Heart left ventricle (tissue), 16 donors: ENCODE data around the gene SH3RF3. TPM values are rescaled to one million over a fixed set of nuclear protein-coding genes. Genes with fewer than 3 reads are reported as not detected.
A peak's percentile ranks its signal among the peaks of the same experiment; 100 is the strongest.

Experiments
- ATAC-seq, 4 donors: fragments of 200-7000 bp; cut with Tn5 transposase; one replicate each; pipeline ENCODE4 v1.9.1; 2020 to 2022; ENCODE audit warnings: moderate library complexity in 4 of 4, mild to moderate bottlenecking in 3 of 4, moderate number of reproducible peaks in 1 of 4
- DNase-seq, 5 donors: peaks; one replicate each; pipeline ENCODE4 v3.0.0-alpha.2; 2020
- H3K27ac ChIP-seq, 12 donors: fragments of 200-600 bp; sonication (generic) in 4 of 12; one replicate each; pipeline versions ENCODE4 v1.5.0 to v1.8.0; 2016 to 2022; ENCODE audit warnings: mild to moderate bottlenecking in 2 of 12
- H3K27me3 ChIP-seq, 9 donors: fragments of 200-600 bp; sonication (generic) in 2 of 9; one replicate each; pipeline versions ENCODE4 v1.5.1 to v1.8.0; 2016 to 2022; ENCODE audit warnings: mild to moderate bottlenecking in 3 of 9
- H3K36me3 ChIP-seq, 9 donors: fragments of 200-600 bp; sonication (generic) in 2 of 9; one replicate each; pipeline versions ENCODE4 v1.5.0 to v1.8.0; 2018 to 2022; ENCODE audit warnings: mild to moderate bottlenecking in 2 of 9
- H3K4me1 ChIP-seq, 12 donors: fragments of 200-600 bp; sonication (generic) in 4 of 12; one replicate each; pipeline versions ENCODE4 v1.5.0 to v1.8.0; 2016 to 2022; ENCODE audit warnings: mild to moderate bottlenecking in 3 of 12
- H3K4me3 ChIP-seq, 12 donors: fragments of 200-600 bp; sonication (generic) in 4 of 12; one replicate each; pipeline versions ENCODE4 v1.5.0 to v1.8.0; 2017 to 2022; ENCODE audit warnings: mild to moderate bottlenecking in 9 of 12, moderate library complexity in 4 of 12
- H3K9me3 ChIP-seq, 12 donors: fragments of 200-600 bp; sonication (generic) in 4 of 12; one replicate each; pipeline versions ENCODE4 v1.5.0 to v1.8.0; 2016 to 2022; ENCODE audit warnings: mild to moderate bottlenecking in 1 of 12
- POLR2A ChIP-seq, 2 donors: fragments of 450-650 bp; IDR thresholded peaks; one replicate each; pipeline ENCODE4 v1.6.1; 2017; ENCODE audit warnings: antibody characterized with exemption in 2 of 2, mild to moderate bottlenecking in 2 of 2, moderate library complexity in 2 of 2
- WGBS, 4 donors: extraction: QIAGEN DNeasy Blood & Tissue Kit in 2 of 4; methylation state at CpG; one replicate each; pipeline versions ENCODE4 v1.1.5 to v1.1.7; 2013 to 2018; 5-methylcytosine and 5-hydroxymethylcytosine counted together
- intact Hi-C, 10 donors: fragments of 100-400 bp; cut with DNase I; formaldehyde crosslinking; loops; one replicate each; pipeline versions ENCODE4 v1.11.1 to v1.14.2; 2022
- polyA plus RNA-seq, 2 donors: library from polyadenylated mRNA; stranded (reverse); fragments of 200-250 nt; gene quantifications; one replicate each; pipeline ENCODE4 v1.2.3, GENCODE V29; 2013
- total RNA-seq, 9 donors: library from RNA; depleted of rRNA in 2 of 9; stranded (reverse); fragments of >200 nt in 2 of 9; fragmentation: NEBNext Ultra II Directional in 3 of 9; extraction: Animal tissue kit (Norgen Biotek cat#: 25700) in 3 of 9; gene quantifications; one replicate each; pipeline versions ENCODE4 v1.1.0 to v1.2.4, GENCODE V29; 2016 to 2023
- TF ChIP-seq, protein P1 (sequence below), 12 donors: fragments of 200-600 bp; sonication (generic) in 4 of 12; IDR thresholded peaks; one replicate each; pipeline versions ENCODE4 v1.5.0 to v1.8.0; 2018 to 2022; ENCODE audit warnings: antibody characterized with exemption in 12 of 12, mild to moderate bottlenecking in 5 of 12
- donor health status: ischemic (EF 13 %, LVEDD 7.1; RV severe dilation, severe dysfunction).
- donor health status: healthy with polysubstance abuse.
- donor health status: DM: no; HTN: yes; CAD: no.
- donor health status: DM: no; HTN: no; CAD: no.
- donor health status: ischemic (EF 25% LVEDD 6.9; RV normal size, moderate dysfunction).
- donor health status: ischemic (EF 25% LVEDD 5.7; RV mildly dilated, moderate dysfunction).
- donor health status: healthy.
- donor health status: DM: yes; HTN: yes; CAD: no.
- donor health status: ischemic (EF 35%, LVEDD 5.7; RV mildly dilated, moderate dysfunction).
- donor health status: nonischemic (EF 11% LVEDD 7.7; RV severe dilation, severe dysfunction).
- donor health status: DM: yes; HTN: yes; CAD: no.
- donor health status: PGD.
- donor health status: ischemic (EF 29% LVEDD 5.4; RV normal size, mild dysfunction).
- donor health status: nonischemic (EF 23%, LVEDD 6.1; RV moderate dilation, normal function).

The SH3RF3 gene
- total and polyA plus RNA-seq, 11 donors, result 5.2 to 15.7 (median 7.9) TPM

DNA sequence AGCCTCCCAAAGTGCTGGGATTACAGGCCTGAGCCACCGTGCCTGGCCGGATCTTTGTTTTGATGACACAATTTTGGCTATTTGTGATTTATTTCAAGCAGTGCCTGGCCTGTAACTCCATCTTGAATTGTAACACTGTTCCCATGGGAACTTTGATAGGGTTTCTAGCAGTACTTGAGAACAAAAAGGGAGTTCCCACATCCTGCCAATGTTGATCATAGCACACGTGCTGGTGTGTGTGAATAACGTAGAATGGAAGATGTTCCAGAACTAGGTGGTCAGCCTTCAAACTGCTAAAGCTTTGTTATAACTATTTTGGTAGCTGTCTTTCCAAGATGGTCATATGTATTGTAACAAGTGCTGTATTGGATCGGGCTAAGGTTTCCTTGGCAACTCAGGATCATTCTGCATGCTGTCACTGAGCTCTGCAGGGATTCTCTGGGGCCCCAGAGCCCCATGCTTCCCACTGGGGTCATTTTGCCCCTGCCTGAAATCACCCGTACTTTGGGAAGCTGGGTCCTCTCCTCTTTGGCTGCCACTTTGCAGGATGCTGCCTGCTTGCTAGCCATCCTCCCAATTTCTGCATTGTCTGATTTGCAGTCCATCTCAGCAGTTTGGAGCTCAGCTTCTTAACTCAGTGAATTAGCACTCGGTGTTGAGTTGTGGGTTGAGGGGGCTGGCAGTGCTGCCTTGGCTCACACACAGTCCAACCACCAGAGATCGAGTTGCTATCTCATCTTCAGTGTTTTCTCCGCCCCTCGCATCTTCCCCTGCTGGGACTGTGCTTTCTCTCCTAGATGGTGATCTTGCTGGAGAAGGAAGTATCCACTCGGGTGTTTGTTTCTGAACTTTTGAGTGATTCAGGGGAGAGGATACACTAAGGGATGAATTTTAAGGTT, 26.8 kb downstream of the SH3RF3 start:
- 48 to 59% (median 52%) methylated on average over 11 of the region's 11 CpGs for WGBS, 4 donors

DNA sequence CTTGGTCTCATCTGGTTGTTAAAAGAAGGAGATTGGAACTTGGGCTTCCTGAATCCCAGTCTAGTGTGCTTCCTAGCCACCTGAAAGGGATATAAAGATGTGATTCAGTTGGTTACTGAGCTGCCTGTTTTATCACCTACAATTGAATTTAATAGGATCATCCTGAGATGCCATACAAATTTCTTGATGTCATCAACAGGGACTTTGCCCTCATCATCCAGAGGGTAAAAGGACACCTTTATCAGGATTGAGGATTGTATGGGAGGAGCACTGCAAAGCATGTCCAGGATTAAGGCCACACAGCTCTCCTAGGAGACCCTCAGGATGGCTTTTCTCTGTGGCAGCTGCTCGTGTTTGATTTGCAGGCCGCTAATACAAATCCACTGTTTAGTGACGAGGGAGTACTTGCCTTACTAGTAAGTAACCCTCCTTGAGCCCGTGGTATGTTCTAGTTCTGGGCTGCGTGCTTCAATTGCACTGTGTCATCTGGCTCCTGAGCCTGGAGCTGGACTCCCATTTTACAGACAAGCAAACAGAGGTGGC, 28.6 kb downstream of the SH3RF3 start:
- 92 to 97% (median 94%) methylated on average over 4 to 5 of the region's 5 CpGs for WGBS, 4 donors

More for the DNA sequence above, 26.8 kb downstream of the SH3RF3 start:
- Histone ChIP-seq H3K27me3 (no peaks in the 10 kb centered on the region), H3K27ac (no peak overlapping the region), H3K4me3 (no peak overlapping the region), H3K36me3 (no peaks in the 10 kb centered on the region), H3K9me3 (no peaks in the 10 kb centered on the region), H3K4me1 (peaks cover 0 to 14% (median 10%) of the 10 kb centered on the region in 12 donors)
- intact Hi-C loops, result no loop called here
- no peak for TF ChIP-seq POLR2A (IDR thresholded peaks at IDR 0.05)
- TF ChIP-seq, protein P1, sequence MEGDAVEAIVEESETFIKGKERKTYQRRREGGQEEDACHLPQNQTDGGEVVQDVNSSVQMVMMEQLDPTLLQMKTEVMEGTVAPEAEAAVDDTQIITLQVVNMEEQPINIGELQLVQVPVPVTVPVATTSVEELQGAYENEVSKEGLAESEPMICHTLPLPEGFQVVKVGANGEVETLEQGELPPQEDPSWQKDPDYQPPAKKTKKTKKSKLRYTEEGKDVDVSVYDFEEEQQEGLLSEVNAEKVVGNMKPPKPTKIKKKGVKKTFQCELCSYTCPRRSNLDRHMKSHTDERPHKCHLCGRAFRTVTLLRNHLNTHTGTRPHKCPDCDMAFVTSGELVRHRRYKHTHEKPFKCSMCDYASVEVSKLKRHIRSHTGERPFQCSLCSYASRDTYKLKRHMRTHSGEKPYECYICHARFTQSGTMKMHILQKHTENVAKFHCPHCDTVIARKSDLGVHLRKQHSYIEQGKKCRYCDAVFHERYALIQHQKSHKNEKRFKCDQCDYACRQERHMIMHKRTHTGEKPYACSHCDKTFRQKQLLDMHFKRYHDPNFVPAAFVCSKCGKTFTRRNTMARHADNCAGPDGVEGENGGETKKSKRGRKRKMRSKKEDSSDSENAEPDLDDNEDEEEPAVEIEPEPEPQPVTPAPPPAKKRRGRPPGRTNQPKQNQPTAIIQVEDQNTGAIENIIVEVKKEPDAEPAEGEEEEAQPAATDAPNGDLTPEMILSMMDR (IDR thresholded peaks at IDR 0.05), result no peak
- peak; percentile 62 to 84 (median 68) for ATAC-seq
- no peak for DNase-seq

DNA sequence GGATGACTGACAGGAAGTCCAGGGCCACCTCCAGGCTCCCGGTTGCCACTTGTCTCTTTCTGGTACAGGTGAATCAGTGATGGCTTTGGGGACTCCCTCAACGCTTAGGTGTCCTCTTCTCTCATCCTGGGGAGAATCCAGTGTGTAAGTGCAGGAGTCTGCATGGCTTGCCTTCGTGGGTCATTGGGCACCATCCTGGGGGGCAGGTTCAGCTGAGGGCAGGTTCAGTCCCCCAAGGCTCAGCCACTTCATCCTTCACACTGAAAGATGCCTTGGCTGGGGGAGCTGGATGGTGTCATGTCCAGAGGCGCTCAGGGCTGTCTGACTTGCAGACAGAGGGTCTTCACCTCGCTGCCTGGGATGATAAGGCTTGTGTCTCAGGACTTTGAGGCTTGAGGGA, 29.2 kb downstream of the SH3RF3 start:
- no peak overlapping the region for H3K4me3 ChIP-seq
- H3K36me3 ChIP-seq, result no peaks in the 10 kb centered on the region
- H3K27ac ChIP-seq, result no peak overlapping the region
- no peak for DNase-seq
- 82 to 100% (median 95%) methylated on average over 2 to 5 of the region's 5 CpGs for WGBS, 4 donors
- intact Hi-C loops, result no loop called here
- H3K27me3 ChIP-seq, result no peaks in the 10 kb centered on the region
- TF ChIP-seq, protein P1 (IDR thresholded peaks at IDR 0.05), result no peak
- TF ChIP-seq POLR2A (IDR thresholded peaks at IDR 0.05), result no peak
- peaks cover 0 to 5% (median 0%) of the 10 kb centered on the region in 12 donors for H3K9me3 ChIP-seq
- ATAC-seq, result no peak
- peaks cover 0 to 28% (median 10%) of the 10 kb centered on the region in 12 donors for H3K4me1 ChIP-seq

More for the DNA sequence above, 28.6 kb downstream of the SH3RF3 start:
- DNase-seq (no peak), ATAC-seq (no peak)
- Histone ChIP-seq H3K36me3 (no peaks in the 10 kb centered on the region), H3K27me3 (no peaks in the 10 kb centered on the region), H3K4me3 (no peak overlapping the region), H3K27ac (no peak overlapping the region), H3K4me1 (peaks cover 0 to 22% (median 9%) of the 10 kb centered on the region in 12 donors), H3K9me3 (peaks cover 0 to 5% (median 0%) of the 10 kb centered on the region in 12 donors)
- TF ChIP-seq, protein P1 (IDR thresholded peaks at IDR 0.05), result no peak
- no peak for TF ChIP-seq POLR2A (IDR thresholded peaks at IDR 0.05)
- intact Hi-C loops, result no loop called here

DNA sequence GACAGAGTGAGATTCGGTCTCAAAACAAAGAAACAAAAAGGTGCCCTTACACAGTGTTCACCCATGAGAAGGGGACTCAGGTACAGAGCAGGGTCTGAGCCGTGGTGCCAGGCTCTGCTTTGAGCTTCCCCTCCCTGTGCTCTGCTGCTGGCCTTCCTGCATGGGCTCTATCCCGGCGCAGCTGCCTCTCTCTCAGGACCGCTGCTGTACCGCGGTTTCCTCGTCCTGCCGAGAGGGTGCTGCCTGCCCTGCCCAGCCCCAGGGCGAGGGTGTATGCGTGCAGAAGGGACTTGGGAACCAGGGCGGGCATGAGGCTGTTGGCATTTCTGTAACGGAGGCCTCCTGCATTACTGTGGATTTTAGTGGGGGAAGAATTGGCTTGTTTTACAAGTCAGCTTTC, 30.1 kb downstream of the SH3RF3 start:
- DNase-seq (no peak), ATAC-seq (no peak)
- H3K27ac ChIP-seq, result no peak overlapping the region
- WGBS, 4 donors, result 91 to 96% (median 94%) methylated on average over 13 of the region's 13 CpGs
- no peaks in the 10 kb centered on the region for H3K27me3 ChIP-seq
- intact Hi-C loops, result no loop called here
- H3K4me1 ChIP-seq, result peaks cover 0 to 33% (median 13%) of the 10 kb centered on the region in 12 donors
- TF ChIP-seq, protein P1 (IDR thresholded peaks at IDR 0.05), result no peak
- no peak for TF ChIP-seq POLR2A (IDR thresholded peaks at IDR 0.05)
- H3K4me3 ChIP-seq, result no peak overlapping the region
- H3K36me3 ChIP-seq, result no peaks in the 10 kb centered on the region
- peaks cover 0 to 5% (median 0%) of the 10 kb centered on the region in 12 donors for H3K9me3 ChIP-seq
